Activated CD4-positive, alpha-beta T cell treated with anti-CD3 and anti-CD28 coated beads, Interleukin-2, amount 50 U/mL, for 1 hour (primary cell): ENCODE data around the gene KCND2.

ENCODE experiments used
- DNase-seq: peaks from one replicate; pipeline ENCODE4 v3.0.0-alpha.2; 2020

Gene KCND2

DNA sequence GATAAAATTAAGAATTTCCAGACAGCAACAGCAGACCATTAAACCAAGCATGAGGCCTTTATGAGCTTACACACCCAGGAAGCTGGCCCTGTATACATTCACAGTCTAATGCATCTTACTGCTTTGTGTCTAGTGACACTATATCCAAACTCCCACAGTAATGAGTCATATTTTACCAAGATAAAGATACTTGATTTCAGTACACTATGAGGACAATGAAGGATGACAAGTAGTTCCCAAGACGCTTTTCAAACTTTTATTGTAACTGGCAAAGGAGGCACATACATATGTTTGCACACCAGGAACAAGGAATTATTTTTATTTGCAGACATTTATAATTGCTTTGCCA lies 437.0 kb downstream of the KCND2 start:
- no peak for DNase-seq

- no peak for DNase-seq
Observed at GRCh38 chr7:120714945-120715344, 442.0 kb downstream of the KCND2 start.

- no peak for DNase-seq
Observed at GRCh38 chr7:120716307-120716706, 443.3 kb downstream of the KCND2 start.

DNA sequence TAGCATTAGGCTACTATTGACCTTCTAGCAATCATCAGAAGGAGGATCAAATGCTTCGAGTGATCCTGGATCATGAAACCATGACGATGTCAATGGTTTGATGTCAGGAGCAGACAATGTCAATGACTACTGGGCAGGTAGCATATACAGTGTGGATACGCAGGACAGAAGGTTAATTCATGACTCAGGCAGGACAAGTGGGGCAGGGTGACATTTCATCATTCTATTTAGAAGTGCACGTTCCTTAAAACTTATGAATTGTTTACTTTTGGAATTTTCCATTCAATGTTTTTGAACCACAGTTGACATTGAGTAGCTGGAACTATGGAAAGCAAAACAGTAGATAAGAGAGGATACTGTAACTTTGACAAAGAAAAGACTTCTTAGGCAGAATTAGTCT lies 444.2 kb downstream of the KCND2 start:
- DNase-seq, result no peak

GRCh38 chr7:120718361-120718760 lies 445.4 kb downstream of the KCND2 start:
- no peak for DNase-seq

DNA sequence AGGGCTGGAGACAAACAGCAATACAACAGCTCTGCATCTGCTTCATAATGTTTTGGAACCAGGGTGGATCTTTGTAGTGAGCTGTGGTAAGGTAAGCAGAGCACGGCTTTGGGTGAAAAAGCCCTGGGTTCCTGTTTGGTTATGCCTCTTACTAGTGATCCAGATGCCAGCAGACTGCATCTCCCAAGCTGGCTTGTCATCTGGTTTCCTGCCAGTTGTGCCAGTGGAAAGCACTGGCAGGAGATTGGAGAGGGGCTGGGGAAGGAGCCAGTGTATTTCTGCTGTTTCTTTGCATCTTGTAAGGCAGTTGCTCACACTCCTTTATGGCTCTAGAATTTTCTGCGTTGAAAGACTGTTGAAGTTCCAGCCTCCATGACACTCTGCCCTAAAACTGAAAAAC lies 447.3 kb downstream of the KCND2 start:
- DNase-seq, result no peak

GRCh38 chr7:120723465-120724385 lies 450.8 kb downstream of the KCND2 start:
- DNase-seq, result no peak

DNA sequence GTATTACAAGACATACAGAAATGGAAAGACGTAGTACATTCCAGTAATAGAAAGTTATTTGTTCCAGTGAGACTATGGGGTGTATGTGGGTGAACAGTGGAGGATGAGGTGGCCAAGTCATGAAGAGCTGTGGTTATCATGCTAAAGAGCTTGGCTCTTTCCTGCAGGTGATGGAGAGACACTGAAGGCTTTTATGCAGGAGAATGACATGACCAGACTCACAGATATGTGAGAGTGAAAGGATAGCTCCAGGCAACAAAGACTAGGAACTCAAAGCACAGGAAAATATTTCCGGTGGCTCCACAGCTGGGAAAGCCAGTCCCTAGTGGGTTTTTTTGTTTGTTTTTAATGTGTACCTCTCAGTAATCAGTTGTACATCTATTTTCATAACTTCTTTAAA lies 451.5 kb downstream of the KCND2 start:
- DNase-seq, result no peak

GRCh38 chr7:120724955-120725354 lies 452.0 kb downstream of the KCND2 start:
- no peak for DNase-seq

DNA sequence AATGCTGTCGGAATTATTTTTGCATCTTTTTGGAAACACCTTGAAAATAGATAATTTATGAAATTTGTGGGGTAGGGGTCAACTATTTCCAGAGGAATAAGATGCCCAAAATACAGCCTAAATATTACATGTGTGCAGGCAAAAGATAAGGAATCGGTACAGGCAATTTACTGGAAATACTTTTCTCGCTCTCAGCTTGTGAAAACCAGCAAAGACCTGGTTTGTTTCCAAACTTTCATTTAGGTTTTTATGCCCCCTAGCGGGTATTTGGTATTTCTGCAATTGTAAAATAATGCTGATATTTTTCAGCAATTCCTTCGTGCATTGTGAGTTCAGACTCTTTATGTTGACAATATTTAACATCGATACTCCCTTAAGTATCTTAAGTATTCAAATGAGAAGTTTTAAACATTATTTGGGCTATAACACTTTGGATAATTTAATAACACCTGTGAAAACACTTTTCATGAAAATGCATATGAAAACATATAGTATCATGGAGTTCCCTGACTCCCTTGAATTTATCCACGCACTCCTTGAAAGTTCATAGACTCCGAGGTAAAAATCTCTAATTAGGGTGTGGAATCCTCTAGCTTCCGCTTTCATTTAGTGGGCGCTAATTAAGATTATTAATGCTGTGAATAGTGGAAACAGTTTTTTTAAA lies 452.5 kb downstream of the KCND2 start:
- DNase-seq, result no peak

DNA sequence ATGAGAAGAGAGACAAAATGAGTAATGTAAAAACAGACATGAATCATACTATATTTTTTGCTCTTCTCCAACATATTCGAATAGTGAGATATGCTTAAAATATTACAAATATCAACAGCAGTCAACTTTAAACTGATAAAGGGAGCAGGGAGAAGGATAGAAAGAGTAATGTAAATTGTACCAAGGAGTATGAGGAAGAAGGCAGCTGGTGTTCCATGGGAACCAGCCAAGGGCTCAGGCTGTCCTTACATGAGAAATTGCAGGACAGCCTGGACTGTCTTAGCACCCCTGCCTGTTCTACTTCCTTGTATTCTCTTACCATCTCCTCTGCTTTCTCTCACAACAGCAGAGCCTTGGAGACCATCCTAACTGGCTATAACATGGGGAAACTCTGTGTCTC lies 456.3 kb downstream of the KCND2 start:
- DNase-seq, result no peak

- no peak for DNase-seq
Observed at GRCh38 chr7:120731271-120731670, 458.3 kb downstream of the KCND2 start.

DNA sequence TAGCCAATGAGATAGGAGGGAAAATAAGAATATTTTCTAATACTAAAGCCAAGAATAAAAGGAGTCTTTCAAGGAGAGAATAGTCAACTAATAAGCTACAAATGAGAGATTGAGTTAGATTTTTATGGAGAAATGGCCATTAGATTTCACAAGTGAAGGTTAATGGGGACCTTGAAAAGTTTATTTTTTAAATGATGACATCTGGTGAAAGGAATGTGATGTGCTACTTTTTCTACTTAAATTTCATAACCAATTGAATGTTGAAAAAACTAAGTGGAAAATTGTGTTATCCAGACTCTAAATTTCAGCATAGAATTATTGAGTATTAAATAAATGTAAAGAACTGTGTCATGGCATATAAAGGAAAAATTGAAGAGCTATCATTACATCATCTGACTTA lies 459.3 kb downstream of the KCND2 start:
- DNase-seq, result no peak

GRCh38 chr7:120733143-120733542 lies 460.2 kb downstream of the KCND2 start:
- DNase-seq, result no peak

GRCh38 chr7:120733835-120734234 lies 460.9 kb downstream of the KCND2 start:
- no peak for DNase-seq

DNA sequence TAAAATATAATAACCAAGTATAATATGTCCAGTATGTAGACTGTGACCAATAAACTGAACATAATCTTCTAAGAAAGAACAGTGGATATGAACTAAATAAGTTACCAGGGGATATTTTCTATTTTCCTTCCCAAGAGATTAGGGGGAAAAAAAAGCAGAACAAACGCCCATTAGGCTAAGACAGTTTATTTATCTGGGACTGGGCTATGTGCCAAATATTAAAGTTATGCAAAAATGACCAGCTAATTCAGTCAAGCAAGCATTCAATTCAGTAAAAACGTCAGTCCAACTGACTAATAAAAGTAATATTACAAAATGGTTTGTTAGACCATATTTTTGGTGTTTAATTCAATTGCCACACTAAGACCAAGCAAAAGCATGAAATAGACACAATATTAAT lies 462.8 kb downstream of the KCND2 start:
- no peak for DNase-seq

GRCh38 chr7:120738816-120739215 lies 465.8 kb downstream of the KCND2 start:
- DNase-seq, result no peak

DNA sequence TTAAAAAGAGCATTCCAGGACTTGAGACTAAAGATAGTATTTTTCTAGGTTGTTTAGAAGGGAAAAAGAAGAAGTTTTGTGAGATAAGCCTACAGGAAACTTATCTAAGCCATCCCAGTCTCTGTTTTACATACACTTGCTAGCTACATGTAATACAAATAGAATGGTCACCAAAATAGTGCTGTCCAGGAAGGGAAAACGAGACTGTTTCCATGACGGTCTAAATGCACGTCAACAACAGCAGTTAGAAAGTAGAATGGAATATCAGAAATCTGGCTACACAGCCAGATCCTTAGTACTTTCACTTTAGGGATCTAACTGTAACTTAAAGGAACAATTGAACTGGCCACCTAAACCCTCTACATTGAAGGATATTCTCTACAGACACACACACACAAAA lies 467.4 kb downstream of the KCND2 start:
- no peak for DNase-seq

DNA sequence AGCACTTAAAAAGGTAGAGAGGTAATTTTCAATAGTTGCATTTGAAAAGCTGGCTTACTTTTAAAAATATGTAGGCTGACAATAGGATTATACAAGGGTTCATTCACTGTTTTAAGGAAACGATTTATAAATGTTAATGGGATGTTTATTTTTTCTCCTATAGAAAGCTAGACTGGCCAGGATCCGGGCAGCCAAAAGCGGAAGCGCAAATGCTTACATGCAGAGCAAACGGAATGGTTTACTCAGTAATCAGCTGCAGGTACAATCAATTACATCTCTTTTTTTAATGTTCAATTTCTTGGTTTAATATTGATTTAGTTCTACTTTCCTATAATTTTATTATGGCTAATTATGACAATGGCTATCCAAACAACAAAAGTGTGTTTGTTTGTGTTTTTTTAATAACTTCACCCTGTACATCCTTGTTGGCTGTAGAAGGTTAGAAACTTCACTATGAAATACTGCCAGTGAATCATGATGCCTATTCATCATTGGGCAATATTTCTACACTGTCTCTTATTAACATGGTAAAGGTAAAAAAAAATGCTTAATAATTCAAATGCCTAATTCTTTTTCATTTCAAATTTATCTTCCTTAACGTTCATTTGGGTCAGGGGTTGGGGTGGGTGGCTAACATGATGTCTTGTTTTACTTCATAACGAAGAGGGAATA lies 468.5 kb downstream of the KCND2 start:
- DNase-seq, result no peak

GRCh38 chr7:120742372-120742771 lies 469.4 kb downstream of the KCND2 start:
- no peak for DNase-seq

DNA sequence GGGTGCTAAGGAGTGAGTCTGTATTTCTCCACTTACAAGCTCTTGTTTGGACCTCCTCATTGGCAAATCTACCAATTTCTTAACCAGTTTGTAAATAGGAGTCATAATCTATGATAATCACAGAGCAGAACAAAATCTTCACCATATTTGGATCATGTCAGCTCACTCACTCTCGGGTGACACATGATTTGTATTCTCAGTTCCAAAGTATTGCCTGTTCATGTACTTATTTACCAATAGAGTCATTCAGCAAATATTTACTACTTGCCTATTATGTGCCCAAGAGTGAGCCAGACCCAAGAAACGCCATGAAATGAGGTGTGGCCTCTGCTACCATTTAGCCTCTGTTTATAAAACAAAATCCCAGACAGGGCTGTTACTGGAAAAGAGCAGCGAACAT lies 470.2 kb downstream of the KCND2 start:
- no peak for DNase-seq

- no peak for DNase-seq
Observed at GRCh38 chr7:120760050-120760449, 487.1 kb downstream of the KCND2 start.

GRCh38 chr7:120760851-120761250 lies 487.9 kb downstream of the KCND2 start:
- DNase-seq, result no peak

- no peak for DNase-seq
Observed at GRCh38 chr7:120770206-120770605, 497.2 kb downstream of the KCND2 start.
